Activated naive CD4-positive, alpha-beta T cell treated with anti-CD3 and anti-CD28 coated beads, Interleukin-2, amount 50 U/mL, for 16 hours (primary cell): ENCODE results near the gene SCAF8.
A peak's percentile ranks its signal among the peaks of the same experiment; 100 is the strongest.
"Not testable (repeated sequence)": the region's sequence is repeated elsewhere in the genome, so short reads cannot be mapped to it uniquely, and the experiment has no call there.

Experiments used
- DNase-seq: peaks from one replicate; pipeline ENCODE4 v3.0.0-alpha.2; 2020

Gene SCAF8

DNA sequence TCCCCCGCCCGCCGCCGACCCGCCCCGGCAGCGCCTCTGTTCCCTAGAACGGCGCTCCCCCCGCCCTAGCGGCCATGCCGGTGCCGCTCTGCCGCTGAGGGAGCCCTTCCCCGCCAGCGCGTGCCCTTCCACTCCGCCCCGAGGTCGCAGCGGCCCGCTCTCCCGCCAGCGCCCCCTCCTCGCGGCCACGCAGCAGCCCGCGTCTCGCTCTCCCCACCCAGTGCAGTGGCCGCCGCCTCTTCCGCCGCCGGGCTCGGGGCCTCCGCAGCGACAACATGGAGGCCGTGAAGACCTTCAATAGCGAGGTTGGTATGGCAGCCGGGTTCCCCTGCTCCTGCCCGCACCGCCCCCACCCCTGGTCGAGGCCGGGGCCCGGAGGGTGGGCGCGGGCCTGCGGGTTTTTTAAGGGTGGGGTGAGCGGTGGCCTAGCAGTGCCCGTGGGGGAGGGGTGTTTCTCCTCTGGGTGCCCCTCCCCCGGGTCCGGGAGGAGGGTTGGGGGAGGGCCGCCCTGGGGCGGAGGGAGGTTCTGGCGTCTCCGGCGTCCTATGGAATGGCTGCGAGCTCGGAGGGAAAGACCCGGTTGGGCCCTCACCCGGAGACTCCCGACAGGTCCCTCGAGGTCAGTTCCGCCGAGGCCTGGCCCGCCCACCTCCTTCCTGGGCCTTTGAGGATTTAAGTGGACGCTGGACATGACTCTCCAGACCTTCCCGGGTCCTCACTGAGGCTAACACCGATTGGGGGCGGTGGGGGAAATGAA is 588 bp downstream of the SCAF8 start:
- DNase-seq: peak; percentile 89

DNA sequence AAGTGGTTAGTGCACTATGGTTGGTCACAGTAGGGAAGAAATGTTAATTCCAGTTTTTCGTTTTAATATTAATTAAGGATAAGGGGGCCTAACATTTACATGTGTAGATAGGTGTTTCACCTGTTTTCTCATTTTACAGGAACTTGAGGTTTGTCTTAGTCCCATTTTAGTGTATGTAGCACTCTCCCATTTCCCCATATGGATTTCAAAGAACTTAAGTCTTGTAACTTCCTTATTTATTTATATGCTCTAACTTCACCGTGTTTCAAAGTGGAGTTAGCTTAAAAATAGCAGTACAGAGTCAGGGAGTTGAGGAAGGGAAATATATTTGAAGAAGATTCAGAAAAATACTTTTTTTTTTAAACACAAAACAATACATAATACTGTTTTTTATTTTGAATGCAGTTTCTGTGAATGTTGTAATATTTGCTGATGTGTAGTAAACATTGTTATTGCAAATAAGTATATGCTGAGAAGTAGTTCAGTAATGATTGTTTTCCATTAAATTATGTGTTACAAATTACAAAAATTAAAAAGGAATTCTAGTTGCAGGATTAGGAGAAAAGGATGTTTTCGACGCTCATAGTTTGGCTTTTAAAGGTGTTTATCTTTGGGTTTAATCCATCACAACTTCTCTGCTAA is 3.5 kb downstream of the SCAF8 start:
- no peak for DNase-seq

DNA sequence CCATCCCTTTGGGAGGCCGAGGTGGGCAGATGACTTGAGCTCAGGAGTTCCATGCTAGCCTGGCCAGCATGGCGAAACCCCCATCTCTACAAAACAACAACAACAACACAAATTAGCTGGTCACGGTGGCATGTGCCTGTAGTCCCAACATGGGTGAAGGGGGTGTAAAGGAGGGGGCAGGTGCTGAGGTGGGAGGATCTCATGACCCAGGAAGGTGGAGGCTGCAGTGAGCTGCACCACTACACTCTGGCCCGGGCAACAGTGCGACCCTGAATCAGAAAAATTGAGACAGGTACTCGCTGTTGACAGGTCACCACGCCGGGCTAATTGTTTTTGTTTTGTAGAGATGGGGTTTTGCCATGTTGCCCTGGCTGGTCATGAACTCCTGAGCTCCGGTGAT is 4.2 kb downstream of the SCAF8 start:
- DNase-seq: no peak

DNA sequence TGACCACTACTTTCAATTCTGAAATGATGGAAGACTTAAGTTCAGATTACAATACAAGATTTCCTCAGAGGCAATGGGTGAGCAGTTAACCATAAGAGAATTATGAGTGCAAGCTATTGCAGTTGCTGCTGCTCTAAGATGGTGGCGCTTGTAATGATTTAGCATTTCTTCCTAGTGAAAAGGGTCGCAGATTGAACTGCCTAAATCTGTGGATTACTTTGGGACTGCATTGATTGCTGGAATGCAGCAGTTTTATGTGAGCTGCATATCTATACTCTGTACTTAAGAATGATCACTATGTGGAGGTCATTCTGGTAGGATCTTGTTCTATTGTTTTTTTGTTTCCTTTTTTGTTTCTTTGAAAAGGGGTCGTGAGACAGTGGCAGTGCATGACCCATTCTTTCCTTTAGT is 5.3 kb downstream of the SCAF8 start:
- no peak for DNase-seq

DNA sequence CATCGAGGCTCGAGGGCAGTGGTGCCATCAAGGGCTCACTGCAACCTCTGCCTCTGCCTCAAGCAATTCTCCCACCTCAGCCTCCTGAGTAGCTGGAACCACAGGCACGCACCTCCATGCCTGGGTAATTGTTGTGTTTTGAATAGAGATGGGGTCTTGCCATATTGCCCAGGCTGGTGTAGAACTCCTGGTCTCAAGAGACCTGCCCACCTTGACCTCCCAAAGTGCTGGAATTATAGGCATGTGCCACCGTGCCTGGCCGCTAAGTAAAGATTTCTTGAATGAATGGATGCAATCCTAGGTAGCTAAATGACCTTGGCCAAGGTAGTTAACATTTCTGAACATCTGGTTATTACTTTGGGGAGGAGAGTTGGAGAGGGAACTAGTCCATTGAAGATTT is 7.4 kb downstream of the SCAF8 start:
- no peak for DNase-seq

DNA sequence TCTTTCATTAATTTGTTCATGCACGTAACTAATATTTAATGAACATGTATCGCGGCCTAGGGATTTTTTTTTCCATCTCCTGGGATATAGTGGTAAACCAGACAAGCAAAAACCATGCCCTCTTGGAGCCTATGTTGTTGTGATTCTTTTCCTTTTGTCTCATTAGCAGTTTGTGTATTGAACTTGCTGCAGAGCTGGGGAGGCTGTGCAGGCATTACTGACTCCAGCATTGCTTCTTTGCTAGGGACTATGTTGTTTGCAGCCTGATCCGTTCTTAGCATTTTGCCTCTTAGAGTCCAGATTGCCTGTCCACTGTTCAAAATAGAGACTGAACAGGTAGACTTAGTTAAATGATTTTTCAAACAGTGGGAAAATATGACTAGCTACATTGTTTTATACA is 9.7 kb downstream of the SCAF8 start:
- no peak for DNase-seq

DNA sequence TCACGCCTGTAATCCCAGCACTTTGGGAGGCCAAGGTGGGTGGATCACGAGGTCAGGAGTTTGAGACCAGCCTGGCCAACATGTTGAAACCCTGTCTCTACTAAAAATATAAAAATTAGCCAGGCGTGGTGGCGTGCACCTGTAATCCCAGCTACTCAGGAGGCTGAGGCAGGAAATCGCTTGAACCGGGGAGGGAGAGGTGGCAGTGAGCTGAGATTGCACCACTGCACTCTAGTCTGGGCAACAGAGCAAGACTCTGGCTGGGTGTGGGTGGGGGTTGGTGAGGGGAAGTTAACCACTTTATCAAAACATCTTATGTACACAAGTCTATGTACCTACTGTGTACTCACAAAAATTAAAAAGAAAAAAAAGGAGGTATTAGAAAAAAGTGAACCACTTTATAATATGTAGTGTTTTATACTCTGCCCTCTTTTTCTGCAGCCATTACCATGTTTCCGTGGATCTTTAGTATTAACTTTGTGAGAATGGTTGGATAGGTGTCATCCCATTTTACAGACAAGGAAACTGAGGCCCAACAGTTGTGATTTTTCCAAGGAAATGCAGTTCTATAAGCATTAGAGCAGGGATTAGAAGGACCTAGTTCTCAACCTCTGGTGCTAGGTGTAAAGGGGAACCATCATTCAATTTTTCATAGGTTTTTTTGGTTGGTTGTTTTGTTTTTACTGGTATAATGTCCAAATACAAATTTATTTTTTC is 11.0 kb downstream of the SCAF8 start:
- DNase-seq: not testable (repeated sequence)

DNA sequence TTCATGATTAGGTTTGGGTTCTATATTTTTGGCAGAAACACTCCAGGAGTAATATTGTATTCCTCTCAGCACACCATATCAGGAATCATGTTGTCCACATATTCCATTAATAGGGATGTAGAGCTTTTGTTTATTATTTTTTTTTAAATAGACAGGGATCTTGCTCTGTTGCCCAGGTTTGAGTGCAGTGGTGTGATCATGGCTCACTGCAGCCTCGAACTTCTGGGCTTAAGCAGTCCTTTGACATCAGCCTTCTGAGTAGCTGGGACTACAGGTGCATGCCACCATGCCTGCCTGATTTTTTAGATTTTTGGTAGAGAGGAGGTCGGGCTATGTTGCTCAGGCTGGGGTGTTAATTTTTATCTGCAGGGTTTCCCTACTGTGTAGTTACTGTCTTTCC is 12.0 kb downstream of the SCAF8 start:
- DNase-seq: no peak

DNA sequence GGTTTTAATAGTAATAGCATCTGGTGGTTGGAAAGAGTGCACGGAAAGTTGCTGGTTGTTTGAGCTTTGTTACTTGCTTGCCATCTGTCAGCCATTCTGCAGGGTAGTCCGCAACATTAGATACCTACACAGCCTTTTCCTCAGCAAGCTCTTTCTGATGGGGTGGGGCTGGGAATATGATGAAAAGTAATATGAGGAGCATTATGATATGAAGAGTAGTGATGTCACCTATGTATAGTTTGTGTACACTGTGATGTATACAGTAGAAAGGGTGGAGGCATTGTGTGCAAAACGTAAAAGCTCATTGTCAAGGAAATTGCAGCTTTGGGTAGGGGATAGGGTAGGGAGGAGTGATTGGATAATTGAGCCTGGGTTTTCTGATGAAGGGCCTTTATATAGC is 16.1 kb downstream of the SCAF8 start:
- DNase-seq: no peak

DNA sequence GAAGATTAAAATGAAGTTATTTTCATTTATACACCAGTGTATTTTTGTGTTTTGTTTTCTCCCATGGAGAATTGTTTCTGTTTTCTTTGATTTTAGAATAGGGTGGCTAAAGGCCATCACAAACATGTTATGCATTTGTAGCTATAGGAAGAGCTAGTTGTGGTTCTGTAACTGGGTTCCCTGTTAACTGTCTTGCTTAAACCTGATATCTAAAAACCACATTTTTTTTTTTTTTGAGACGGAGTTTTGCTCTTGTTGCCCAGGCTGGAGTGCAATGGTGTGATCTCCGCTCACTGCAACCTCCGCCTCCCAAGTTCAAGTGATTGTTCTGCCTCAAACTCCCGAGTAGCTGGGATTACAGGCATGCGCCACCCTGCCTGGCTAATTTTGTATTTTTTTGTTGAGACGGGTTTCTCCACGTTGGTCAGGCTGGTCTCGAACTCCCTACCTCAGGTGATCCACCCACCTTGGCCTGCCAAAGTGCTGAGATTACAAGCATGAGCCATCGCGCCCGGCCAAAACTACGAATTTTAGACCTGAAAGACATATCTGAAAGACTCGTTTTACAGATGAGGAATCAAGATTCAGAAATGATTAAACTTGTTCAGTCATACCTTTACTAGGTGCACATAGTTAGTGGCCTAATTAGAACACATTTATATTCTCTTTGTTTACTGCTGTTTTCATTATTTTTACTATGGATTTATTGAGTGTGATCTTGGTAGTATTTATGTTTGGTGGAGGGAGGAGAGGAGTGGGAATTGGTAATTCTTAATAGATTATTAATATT is 18.0 kb downstream of the SCAF8 start:
- no peak for DNase-seq

DNA sequence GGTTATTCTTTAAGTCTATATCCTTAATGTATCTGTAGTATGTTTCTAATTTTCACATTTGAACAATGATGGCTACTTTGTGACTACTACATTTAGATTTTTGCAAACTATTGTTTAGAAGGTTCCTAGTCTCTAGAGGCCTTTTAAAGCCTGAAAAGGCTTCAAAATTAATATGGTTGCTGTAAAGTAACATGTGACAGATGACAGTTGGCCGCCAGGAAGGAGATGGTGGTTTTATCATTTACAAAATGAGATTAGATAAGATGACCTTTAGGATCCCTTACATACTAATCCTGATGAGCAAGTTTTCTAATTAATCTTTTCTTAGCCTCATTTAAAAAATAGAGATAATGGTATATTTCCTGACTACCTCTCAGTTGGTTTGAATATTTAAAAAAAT is 18.8 kb downstream of the SCAF8 start:
- DNase-seq: no peak

DNA sequence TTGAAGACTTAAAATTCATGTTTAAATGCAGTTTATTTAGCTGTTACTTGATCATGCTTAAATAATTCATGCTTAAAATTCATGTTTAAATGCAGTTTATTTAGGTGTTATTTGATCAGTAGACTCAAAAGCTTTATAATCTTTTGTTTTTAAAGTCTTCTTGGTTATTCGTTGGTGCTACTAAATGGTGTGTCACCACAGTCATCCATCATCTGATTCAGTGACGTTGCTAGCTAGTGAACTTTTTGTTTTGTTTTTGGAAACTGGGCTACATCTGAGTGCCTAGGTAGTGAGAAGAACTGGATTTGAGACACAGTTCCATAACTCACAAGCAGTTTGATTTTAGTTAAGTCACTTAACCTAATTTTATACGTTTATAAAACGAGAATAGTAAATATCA is 20.9 kb downstream of the SCAF8 start:
- no peak for DNase-seq

DNA sequence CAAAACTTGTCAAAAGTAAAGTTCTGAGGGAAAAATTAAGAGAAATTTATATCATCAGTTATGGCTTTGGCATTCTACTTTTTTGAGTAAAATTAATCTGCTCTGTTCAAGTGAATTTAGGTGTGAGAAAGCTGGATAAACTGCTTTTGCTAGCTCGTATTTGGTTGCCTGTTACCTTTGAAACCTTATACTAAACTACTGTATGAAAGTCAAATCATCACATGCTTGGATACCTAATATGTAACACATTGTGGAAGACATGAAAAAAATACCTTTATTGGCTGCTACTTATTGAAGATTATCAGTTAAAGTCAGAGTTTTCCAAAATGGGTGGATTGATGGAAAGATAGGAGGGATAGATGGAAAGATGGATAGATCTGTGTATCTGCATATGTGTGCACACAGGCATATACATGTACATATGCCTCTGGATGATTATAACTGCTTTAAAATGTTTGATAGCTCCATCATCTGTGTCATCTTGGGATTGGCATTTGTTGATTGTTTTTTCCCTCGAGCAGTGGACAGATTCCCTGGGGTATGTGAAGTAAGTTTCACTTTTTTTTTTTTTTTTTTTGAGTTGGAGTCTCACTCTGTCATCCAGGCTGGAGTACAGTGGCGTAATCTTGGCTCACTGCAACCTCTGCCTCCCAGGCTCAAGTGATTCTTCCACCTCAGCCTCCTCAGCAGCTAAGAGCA is 24.3 kb downstream of the SCAF8 start:
- no peak for DNase-seq

DNA sequence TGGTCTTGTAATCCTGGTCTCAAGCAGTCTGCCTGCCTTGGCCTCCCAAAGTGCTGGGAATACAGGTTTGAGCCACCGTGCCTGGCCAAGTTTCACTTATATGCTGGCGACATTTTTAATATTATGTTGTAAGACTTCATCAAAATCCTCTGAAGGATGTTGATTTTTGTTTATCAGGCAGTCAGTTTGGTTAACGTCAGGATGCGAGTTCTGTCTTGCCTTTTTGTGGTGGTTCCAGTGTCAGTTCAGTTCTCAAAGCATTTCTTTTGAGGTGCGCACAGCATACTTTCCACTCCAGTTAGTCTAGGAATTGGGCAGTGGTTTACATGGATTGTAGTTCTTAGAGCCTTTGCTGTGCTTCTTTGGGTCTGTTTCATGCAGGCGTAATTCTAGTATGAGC is 24.9 kb downstream of the SCAF8 start:
- DNase-seq: no peak

DNA sequence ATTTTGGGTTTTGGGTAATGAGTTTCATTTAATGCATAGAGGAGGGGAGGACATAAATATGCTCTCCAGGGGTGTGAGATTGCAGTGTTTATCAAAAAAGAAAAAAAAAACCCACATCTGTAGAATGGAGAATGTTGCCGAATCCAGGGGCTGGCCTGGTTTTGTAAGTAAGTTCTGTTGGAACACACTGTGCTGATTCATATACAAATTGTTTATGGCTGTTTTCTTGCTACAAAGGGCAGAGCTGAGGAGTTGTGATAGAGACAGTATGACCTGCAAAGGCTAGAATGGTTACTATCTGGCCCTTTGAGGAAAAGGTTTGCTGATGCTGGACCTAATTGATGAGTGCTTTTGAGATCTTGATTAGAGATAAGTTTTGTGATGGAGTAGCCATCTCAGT is 30.4 kb downstream of the SCAF8 start:
- DNase-seq: no peak

DNA sequence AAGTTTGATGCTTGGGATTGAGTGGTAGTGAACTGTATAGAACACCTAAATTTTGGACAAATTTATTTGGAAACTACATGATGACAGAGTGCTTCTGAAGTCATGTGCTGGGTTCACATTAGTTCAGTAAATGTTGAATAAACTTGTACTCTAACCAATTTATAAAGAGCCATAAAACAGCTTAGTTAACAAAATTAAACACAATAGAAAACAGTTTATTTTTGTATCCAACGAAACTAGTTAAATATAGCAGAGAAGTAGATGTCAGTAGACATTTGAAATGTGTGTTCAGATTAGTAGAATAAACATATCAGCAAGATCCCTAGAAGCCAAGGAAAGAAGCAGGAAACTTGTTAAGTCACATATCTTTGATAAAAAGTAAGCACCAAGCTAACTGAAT is 32.1 kb downstream of the SCAF8 start:
- no peak for DNase-seq

DNA sequence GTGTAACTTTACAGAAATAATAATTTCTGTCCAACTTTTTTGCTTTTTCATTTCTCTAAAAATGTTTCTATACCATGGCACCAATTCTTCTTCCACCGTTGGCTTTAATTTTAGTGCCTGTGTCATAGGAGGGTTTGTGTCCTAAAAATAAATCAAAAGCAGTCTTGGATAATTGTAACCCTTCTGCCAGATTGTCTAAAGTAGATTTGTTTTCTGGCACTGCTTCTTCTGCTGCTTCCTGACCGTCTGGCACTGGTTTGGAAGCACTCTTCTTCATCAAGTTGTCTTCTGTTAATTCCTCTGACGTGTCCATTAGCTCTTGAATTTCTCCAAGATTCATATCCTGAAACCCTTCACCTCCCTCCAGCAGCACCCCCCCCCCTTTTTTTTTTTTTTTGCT is 33.1 kb downstream of the SCAF8 start:
- no peak for DNase-seq

DNA sequence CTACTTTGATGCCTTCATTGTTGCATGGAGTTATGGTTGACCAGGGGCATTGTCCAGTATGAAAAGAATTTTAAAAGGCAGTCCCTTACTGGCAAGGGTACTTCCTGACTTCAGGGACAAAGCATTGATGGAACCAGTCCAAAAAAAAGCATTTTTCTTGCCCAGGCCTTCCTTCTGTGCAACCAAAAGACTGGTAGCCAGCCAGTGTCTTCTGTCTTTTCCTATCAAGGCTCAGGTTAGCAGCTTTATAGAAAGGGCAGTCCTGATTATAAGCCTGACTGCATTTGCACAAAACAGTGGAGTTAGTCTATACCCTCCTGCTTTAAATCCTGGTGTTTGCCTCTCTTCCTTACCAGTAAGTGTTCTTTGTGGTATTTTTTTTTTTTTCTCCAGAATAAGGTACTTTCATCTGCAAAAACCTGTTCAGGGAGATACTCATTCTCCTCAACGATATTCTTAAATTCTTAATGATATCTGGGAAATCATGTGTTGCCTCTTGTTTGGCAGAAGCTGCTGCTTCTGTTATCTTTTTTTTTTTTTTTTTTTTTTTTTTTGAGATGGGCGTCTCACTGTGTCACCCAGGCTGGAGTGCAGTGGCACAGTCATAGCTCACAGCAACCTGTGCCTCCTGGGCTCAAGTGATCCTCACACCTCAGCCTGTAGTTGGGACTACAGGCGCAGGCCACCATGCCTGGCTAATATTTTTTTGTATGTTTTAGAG is 33.9 kb downstream of the SCAF8 start:
- no peak for DNase-seq

DNA sequence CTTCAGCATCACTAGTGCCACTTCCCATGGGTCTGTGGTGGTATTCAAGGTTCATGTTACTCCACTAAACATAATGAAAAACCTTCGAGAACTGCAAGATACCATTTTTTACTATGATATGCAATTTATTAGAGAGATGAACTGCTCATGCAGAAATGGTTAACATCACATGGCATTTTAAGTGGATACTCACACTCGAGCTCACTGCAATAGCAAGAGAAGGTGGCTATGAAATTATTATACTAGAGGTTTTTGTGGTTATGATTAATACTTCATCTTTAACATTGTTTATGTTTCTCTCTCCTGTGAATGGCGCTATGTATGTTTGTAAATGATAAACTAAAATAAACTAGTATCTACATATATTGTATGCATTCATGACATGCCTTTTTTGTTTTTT is 35.1 kb downstream of the SCAF8 start:
- no peak for DNase-seq

DNA sequence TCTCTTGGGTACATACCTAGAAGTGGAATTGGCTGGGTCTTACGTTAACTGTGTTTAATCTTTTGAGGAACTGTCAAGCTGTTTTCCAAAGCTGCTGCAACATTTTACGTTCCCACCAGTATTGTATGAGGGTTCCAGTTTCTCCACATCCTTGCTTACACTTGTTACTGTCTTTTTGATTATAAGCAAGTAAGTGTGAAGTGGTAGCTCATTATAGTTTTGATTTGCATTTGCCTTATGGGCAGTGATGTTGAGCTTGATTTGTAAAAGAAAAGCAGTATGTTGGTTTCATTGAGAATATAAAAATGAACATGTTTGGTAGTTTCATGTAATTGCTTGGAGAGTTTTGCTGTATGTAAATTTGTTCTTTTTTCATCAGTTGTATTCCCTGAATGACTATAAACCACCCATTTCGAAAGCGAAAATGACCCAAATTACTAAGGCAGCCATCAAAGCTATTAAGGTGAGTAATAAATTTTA is 40.4 kb downstream of the SCAF8 start:
- DNase-seq: no peak

DNA sequence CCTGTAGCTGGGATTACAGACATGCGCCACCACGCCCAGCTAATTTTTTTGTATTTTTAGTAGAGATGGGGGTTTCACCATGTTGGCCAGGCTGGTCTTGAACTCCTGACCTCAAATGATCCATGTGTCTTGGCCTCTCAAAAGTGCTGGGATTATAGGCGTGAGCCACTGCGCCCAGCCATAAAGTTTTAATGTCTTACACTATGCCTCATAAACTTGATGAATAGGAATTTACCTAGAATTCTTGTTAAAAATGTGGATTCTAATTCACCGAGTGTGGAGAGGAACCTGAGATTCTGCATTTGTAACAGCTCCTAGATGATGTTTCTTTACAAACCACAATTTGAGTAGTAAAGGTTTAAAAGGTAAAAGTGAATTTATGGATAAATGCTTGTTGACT is 45.9 kb downstream of the SCAF8 start:
- not testable (repeated sequence) for DNase-seq

DNA sequence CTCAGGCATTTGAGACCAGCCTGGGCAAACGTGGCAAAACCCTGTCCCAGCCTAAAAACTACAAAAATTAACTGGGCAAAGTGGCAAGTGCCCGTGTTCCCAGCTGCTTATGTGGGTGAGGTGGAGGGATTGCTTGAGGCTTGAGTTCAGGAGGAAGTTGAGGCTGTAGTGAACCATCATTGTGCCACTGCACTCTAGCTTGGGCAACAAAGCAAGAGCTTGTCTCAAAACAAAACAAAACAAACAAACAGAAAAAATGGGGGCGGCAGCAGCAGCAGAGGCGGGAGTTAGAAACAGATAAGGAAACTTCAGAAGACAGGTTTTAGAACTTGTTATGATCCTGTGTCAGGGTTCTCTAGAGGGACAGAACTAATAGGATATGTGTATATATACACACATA is 49.0 kb downstream of the SCAF8 start:
- no peak for DNase-seq
